ENCODE data around the gene THBS2.

THBS2 gene

GRCh38 chr6:169177516-169178166 is 76.0 kb downstream of the THBS2 start:
- DNase-seq = no peak

GRCh38 chr6:169176361-169176991 is 77.2 kb downstream of the THBS2 start:
- DNase-seq = no peak

GRCh38 chr6:169175360-169175887 is 78.2 kb downstream of the THBS2 start:
- no peak for DNase-seq

GRCh38 chr6:169174516-169175359 is 78.9 kb downstream of the THBS2 start:
- no peak for DNase-seq

- DNase-seq = no peak
These were observed 79.9 kb downstream of the THBS2 start for GRCh38 chr6:169173532-169174268.

DNA sequence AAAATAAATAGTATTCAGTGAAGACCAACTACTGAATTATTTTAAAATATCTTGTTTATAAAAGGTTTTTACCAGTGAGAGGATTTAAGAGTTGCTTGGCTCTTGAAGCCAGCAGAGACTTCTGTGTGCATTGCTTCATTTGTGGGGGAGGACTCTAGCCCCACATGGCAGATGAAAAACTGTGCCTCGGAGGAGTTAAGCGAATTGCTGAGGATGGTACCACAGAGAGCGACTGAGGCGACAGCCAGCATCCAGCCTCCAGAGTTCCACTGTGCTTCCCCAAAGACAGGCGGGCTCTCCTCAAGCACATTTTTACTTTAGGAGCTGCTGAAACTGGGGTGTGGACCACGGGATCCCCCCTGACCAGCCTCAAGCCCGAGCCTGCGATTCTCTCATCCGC is 80.7 kb downstream of the THBS2 start:
- no peak for DNase-seq

GRCh38 chr6:169172456-169172855 is 81.2 kb downstream of the THBS2 start:
- DNase-seq = no peak

- no peak for DNase-seq
These were observed 81.7 kb downstream of the THBS2 start for GRCh38 chr6:169171951-169172350.

DNA sequence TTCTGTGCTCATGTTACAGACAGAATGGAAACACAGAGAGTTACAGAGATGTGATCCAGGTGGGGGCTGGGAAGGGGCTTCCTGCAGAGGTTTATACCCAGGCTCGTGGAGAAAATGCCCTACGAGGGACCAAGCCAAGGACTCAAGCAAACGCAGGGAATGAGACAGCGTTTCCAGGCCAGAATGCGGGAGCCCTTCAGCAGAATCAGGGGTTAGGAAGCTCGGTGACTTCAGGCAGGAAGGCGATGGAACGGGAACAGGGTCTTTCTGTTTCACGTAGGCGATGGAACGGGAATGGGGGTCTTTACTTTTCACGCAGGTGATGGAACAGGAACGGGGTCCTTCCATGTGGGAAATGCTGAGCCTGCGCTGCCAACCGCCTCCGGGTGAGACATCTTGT is 82.6 kb downstream of the THBS2 start:
- DNase-seq = no peak

DNA sequence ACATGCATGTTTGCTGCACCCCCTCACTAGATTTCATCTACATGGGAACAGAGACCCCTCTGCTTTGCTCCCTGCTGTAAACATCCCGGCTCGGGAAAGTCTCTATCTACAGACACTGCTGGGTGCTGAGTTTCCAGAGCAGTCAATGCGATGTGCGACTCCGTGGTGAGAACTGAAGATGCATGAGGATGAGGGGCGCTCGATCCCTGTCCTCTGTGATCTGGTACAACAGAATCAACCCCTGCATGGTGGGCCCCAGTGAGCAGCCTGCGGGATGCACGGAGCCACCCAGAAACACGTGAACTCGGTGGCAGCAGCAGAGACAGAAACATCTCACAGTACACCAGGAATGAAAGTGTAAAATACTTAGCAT is 83.1 kb downstream of the THBS2 start:
- no peak for DNase-seq

DNA sequence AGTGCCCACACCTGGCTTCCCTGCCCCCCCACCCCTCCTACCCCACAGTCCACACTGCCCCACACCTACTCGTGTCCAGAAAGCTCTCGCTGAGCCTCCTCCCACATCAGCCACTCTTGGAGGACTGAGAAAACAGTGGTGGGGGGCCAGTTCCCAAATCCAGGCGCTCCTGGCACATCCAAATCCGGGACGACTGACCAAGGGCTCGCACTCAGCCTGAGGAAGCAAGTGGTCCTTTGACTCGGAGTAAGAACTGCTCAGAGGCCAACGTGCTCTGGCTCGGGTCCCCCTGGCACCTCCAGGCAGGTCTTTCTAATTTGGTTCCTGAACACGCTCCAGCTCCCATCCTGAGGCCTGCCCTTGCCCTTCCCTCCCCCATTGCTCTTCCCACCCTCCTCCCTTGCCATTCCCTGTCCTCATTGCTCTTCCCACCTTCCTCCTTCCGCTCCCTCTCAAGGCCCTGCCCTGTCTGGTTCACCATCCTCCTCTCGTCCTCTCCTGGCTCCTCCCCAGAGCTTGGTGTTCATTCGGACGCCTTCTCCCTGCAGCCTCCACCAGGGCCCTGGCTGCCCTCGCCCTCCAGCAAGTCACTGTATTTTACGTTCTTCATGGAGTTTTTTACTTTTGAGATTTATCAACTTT is 83.6 kb downstream of the THBS2 start:
- DNase-seq = no peak

- no peak for DNase-seq
These were observed 84.3 kb downstream of the THBS2 start for GRCh38 chr6:169169375-169169774.

DNA sequence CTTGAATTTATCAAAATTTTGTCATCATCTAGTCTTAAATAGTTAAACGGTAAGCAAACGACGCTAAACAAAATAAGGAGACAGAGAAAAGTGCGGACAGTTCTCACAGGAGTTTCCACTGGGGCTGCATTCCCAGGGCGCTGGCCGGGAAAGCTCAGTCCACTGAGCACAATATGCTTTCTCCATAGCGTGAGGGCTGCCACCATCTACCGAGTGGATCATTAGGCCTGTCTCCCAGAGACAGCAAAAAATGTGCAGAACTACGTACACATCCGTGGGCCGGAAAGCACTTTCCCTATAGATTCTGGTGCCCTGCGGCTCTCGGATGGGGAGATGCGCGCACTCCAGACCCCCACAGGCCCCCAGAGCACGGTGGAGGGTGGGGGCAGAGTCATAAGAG is 84.9 kb downstream of the THBS2 start:
- no peak for DNase-seq

GRCh38 chr6:169168302-169168630 is 85.4 kb downstream of the THBS2 start:
- DNase-seq = no peak

DNA sequence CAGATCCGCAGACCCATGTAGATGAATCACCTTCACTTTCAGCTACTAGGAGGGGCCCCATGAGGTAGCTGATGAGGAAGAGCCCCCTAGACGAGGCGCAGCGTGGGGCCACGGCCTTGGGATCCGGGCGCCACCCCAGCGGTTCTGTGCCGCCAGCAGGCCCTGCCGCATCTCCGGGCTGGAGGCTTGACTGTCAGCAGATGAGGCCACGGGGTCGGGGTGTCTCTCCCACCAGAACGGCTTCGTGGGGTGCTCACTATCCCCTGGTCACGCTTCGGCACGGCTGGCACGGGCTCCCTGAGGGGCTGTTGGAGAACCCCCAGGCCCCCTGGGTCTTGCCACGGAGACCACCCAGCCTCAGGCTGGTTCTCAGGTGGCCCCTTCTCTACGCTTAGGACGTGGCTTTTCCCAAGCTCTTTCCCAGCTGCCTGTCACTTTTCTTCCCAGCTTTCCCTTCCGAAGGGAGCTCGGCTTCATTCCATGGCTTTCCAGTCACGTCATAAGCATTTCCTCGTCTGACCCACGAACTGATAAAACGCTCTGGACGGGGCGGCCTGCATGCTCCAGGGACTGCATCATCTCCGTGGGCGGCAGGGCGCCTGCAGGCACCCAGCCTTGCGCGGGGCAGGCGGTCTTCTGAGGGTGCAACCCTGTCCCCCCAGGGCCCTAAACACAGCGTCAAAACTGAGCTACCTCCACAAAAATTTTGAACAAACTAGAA is 85.9 kb downstream of the THBS2 start:
- no peak for DNase-seq

GRCh38 chr6:169166896-169167580 is 86.6 kb downstream of the THBS2 start:
- no peak for DNase-seq
